GM18519 (cell line): ENCODE measurements around the gene RIMKLA.

Experiments used
- ATAC-seq: cut with Tn5 transposase; IDR thresholded peaks from one replicate; pipeline ENCODE4 v1.9.1; 2021; ENCODE audit warnings: mild to moderate bottlenecking, moderate library complexity; ENCODE audit not compliant: unreplicated experiment, low FRiP score

The RIMKLA gene

GRCh38 chr1:42469727-42470126 lies 89.1 kb downstream of the RIMKLA start:
- ATAC-seq = no peak
